PC-9 (cell line): ENCODE results near the gene GULP1. TPM values are rescaled to one million over a fixed set of nuclear protein-coding genes. Genes with fewer than 3 reads are reported as not detected.
"Not testable (repeated sequence)": the region's sequence is repeated elsewhere in the genome, so short reads cannot be mapped to it uniquely, and the experiment has no call there.

ENCODE experiments used
- BruUV-seq: library from RNA; stranded (reverse); fragments of 400-500 nt; replicated peaks from 2 replicates; lab custom pipeline; 2021; lab: Mats Ljungman, UMichigan
- CTCF ChIA-PET: fragments of 300-600 bp; sonication (Branson Sonifier 250); formaldehyde crosslinking; loops from one replicate; lab custom pipeline; 2022; ENCODE audit warnings: antibody characterized with exemption; lab: Charles Lee
- POLR2A ChIA-PET: fragments of 300-600 bp; sonication (Branson Sonifier 250); formaldehyde crosslinking; loops from one replicate; lab custom pipeline; 2022; ENCODE audit warnings: antibody characterized with exemption; ENCODE audit not compliant: unreplicated experiment; lab: Charles Lee
- DNase-seq, 2 experiments: peaks; one replicate each; pipeline versions ENCODE4 v3.0.0 to v3.0.0-alpha.2; 2015 to 2022; ENCODE audit warnings: mixed read lengths in 1 of 2
- H2AFZ ChIP-seq: fragments of 200-600 bp; sonication (generic); 2 replicates; pipeline ENCODE4 v1.8.1; 2017; ENCODE audit warnings: antibody characterized with exemption
- H3F3A ChIP-seq: fragments of 200-600 bp; sonication (generic); 2 replicates; pipeline ENCODE4 v1.8.1; 2017; ENCODE audit warnings: antibody characterized with exemption, mild to moderate bottlenecking, low read depth; ENCODE audit not compliant: insufficient read depth
- H3K27ac ChIP-seq: fragments of 200-600 bp; sonication (generic); 2 replicates; pipeline ENCODE4 v1.6.1; 2016; ENCODE audit warnings: mixed run types
- H3K27me3 ChIP-seq: fragments of 200-600 bp; sonication (generic); 2 replicates; pipeline ENCODE4 v1.6.1; 2016; ENCODE audit warnings: low read depth, mixed run types; ENCODE audit not compliant: insufficient read depth
- H3K36me3 ChIP-seq: fragments of 200-600 bp; sonication (generic); 2 replicates; pipeline ENCODE4 v1.6.1; 2016; ENCODE audit warnings: low read depth, mixed run types
- H3K4me1 ChIP-seq: fragments of 200-600 bp; sonication (generic); replicated peaks from 2 replicates; pipeline ENCODE4 v1.6.1; 2016; ENCODE audit warnings: mixed run types; ENCODE audit not compliant: insufficient read depth
- H3K4me2 ChIP-seq: fragments of 200-600 bp; sonication (generic); 2 replicates; pipeline ENCODE4 v1.6.1; 2017; ENCODE audit warnings: mixed run types
- H3K4me3 ChIP-seq: fragments of 200-600 bp; sonication (generic); 2 replicates; pipeline ENCODE4 v1.6.1; 2016; ENCODE audit warnings: mixed run types
- H3K79me2 ChIP-seq: fragments of 200-600 bp; sonication (generic); 2 replicates; pipeline ENCODE4 v1.6.1; 2017; ENCODE audit warnings: low read depth, mixed run types
- H3K9me2 ChIP-seq: fragments of 200-600 bp; sonication (generic); 2 replicates; pipeline ENCODE4 v1.8.1; 2017; ENCODE audit warnings: mild to moderate bottlenecking; ENCODE audit not compliant: insufficient read depth
- H3K9me3 ChIP-seq: fragments of 200-600 bp; sonication (generic); 2 replicates; pipeline ENCODE4 v1.8.1; 2016; ENCODE audit warnings: low read depth; ENCODE audit not compliant: insufficient read depth
- H4K20me1 ChIP-seq: fragments of 200-600 bp; sonication (generic); 2 replicates; pipeline ENCODE4 v1.8.1; 2017; ENCODE audit not compliant: insufficient read depth
- EZH2 ChIP-seq: fragments of 200-600 bp; sonication (generic); IDR thresholded peaks from 2 replicates; pipeline ENCODE4 v1.8.0; 2017; ENCODE audit warnings: antibody characterized with exemption, low read depth
- intact Hi-C: fragments of 100-400 bp; cut with micrococcal nuclease; formaldehyde crosslinking; loops from one replicate; pipeline ENCODE4 v1.10.0; 2022; ENCODE audit not compliant: unreplicated experiment
- total RNA-seq: library from RNA; stranded (reverse); gene quantifications from 2 replicates; pipeline ENCODE4 v1.2.3, GENCODE V29; 2021
- TF ChIP-seq, protein P1 (sequence below): fragments of 200-600 bp; sonication (generic); conservative IDR thresholded peaks from 2 replicates; pipeline ENCODE4 v1.6.1; 2017; ENCODE audit warnings: mixed run types, antibody characterized with exemption, mild to moderate bottlenecking, moderate library complexity

Gene GULP1
- total RNA-seq, 1 experiment from 2014 or later, result 38.0 TPM

DNA sequence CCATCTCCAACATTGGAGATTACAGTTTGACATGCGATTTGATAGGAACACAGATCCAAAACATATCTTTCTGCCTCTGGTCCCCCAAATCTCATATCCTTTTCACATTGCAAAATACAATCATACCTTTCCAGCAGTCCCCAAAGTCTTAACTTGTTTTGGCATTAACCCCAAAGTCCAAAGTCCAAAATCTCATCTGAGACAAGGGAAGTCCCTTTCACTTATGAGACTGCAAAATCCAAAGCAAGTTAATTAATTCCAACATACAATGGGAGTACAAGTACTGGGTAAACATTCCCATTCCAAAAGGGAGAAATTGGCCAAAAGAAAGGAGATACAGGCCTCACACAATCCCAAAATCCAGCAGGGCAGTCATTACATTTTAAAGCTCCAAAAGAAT, 265.4 kb downstream of the GULP1 start:
- intact Hi-C loops, result no loop called here

DNA sequence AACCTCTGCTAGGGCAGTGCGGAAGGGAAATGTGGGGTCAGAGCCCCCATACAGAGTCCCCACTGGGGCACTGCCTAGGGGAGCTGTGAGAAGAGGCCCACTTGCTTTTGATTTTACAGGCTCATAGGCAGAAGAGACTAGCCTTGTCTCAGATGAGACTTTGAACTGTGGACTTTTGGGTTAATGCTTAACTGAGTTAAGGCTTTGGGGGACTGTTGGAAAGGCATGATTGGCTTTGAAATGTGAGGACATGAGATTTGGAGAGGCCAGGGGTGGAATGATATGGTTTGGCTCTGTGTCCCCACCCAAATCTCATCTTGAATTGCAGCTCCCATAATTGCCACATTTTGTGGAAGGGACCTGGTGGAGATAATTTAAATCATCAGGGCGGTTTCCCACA, 267.8 kb downstream of the GULP1 start:
- H3K4me3 ChIP-seq, H4K20me1 ChIP-seq, DNase-seq, intact Hi-C loops, H3K27me3 ChIP-seq, CTCF ChIA-PET, BruUV-seq, H3K36me3 ChIP-seq, H2AFZ ChIP-seq, H3K9me2 ChIP-seq, H3K4me2 ChIP-seq, POLR2A ChIA-PET, H3K79me2 ChIP-seq, H3K4me1 ChIP-seq, H3K9me3 ChIP-seq, H3K27ac ChIP-seq, H3F3A ChIP-seq: not testable (repeated sequence)

More for the DNA sequence above, 265.4 kb downstream of the GULP1 start:
- Histone ChIP-seq H3K4me2 (no peak overlapping the region), H3F3A (no peaks in the 10 kb centered on the region), H3K9me2 (no peaks in the 10 kb centered on the region), H3K4me1 (no peaks in the 10 kb centered on the region), H4K20me1 (no peaks in the 10 kb centered on the region), H3K9me3 (no peaks in the 10 kb centered on the region), H3K36me3 (no peaks in the 10 kb centered on the region), H3K79me2 (no peaks in the 10 kb centered on the region), H3K4me3 (no peak overlapping the region), H3K27ac (no peak overlapping the region), H3K27me3 (no peaks in the 10 kb centered on the region), H2AFZ (no peak overlapping the region)
- no peak for DNase-seq
- ChIA-PET POLR2A (no interaction called here), CTCF (no interaction called here)
- BruUV-seq, result no TSS peak
- TF ChIP-seq EZH2, result no peak
- TF ChIP-seq, protein P1, sequence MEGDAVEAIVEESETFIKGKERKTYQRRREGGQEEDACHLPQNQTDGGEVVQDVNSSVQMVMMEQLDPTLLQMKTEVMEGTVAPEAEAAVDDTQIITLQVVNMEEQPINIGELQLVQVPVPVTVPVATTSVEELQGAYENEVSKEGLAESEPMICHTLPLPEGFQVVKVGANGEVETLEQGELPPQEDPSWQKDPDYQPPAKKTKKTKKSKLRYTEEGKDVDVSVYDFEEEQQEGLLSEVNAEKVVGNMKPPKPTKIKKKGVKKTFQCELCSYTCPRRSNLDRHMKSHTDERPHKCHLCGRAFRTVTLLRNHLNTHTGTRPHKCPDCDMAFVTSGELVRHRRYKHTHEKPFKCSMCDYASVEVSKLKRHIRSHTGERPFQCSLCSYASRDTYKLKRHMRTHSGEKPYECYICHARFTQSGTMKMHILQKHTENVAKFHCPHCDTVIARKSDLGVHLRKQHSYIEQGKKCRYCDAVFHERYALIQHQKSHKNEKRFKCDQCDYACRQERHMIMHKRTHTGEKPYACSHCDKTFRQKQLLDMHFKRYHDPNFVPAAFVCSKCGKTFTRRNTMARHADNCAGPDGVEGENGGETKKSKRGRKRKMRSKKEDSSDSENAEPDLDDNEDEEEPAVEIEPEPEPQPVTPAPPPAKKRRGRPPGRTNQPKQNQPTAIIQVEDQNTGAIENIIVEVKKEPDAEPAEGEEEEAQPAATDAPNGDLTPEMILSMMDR, result no peak

DNA sequence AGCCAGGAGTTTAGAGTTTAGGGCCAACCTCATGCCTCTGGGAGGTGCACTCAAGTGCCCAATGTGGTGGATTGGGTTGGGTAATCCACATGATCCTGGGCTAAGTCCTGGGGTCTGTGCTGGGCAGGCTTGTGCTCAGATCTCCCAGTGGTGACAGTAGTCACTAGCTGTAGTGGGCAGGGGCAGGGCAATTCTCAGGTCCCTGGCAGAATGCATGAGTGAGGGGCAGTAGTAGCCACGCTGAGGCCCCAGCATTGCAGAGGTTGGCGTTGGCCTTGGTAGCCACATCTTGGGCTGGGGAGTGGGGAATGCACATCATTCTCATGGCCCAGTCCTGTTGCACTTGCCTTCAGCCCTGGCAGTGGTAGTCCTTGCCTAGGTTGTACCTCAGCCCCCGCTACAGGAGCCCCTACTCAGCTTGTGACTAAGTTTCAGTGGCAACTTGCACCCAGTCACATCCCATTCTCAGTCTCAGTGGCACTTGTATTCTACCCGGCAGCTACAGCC, 269.9 kb downstream of the GULP1 start:
- Histone ChIP-seq H4K20me1 (no peaks in the 10 kb centered on the region), H3K36me3 (no peaks in the 10 kb centered on the region), H3K27ac (no peak overlapping the region), H3K4me2 (no peak overlapping the region), H3K4me1 (no peaks in the 10 kb centered on the region), H2AFZ (no peak overlapping the region), H3K27me3 (no peaks in the 10 kb centered on the region), H3K9me3 (no peaks in the 10 kb centered on the region), H3K4me3 (no peak overlapping the region), H3F3A (no peaks in the 10 kb centered on the region), H3K79me2 (no peaks in the 10 kb centered on the region), H3K9me2 (no peaks in the 10 kb centered on the region)
- BruUV-seq, result no TSS peak
- no peak for DNase-seq
- TF ChIP-seq, protein P1, result no peak
- TF ChIP-seq EZH2, result no peak
- CTCF ChIA-PET, result no interaction called here
- POLR2A ChIA-PET, result no interaction called here
- intact Hi-C loops, result no loop called here
